ENCODE measurements around the gene GTF2IRD1.

- TF ChIP-seq CTCF (conservative IDR thresholded peaks at IDR 0.05; ENCODE audit: low read depth, low read length) (no peak), EZH2 (IDR thresholded peaks at IDR 0.05; ENCODE audit: borderline replicate concordance, low read depth, low read length, poor library complexity, severe bottlenecking) (no peak)
These were observed 118.7 kb downstream of the GTF2IRD1 start for GRCh38 chr7:74572301-74572979.

Data from A673 (cell line).